GM18858 (cell line): ENCODE measurements around the gene KL.

Source experiments
- ATAC-seq: cut with Tn5 transposase; IDR thresholded peaks from one replicate; pipeline ENCODE4 v1.9.1; 2021; ENCODE audit not compliant: unreplicated experiment

KL gene

GRCh38 chr13:33033986-33034385 lies 17.8 kb downstream of the KL start:
- ATAC-seq = no peak

GRCh38 chr13:33034882-33035520 lies 18.8 kb downstream of the KL start:
- ATAC-seq = no peak

DNA sequence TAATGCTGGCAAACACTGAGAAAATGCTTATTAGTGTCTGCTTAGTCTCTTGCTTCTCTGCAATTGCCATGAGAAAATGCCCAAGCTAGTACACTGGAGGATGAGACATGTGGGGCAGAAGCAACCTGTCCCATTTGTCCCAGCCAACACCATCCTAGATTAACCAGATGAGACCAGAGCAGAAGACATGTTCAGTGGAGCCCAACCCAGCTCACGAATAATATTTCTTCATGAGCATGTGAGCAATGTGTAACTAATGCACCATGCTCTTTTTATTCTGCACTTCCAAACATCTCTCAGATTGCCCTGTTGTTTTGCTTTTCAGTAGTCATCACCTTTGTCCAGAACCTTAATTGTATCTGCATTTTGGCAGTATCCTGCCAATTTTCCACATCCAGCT lies 21.4 kb downstream of the KL start:
- ATAC-seq = no peak

- ATAC-seq = no peak
Observed at GRCh38 chr13:33040090-33040489, 23.9 kb downstream of the KL start.

- no peak for ATAC-seq
Observed at GRCh38 chr13:33045851-33046592, 29.8 kb downstream of the KL start.

GRCh38 chr13:33050161-33050560 lies 33.9 kb downstream of the KL start:
- ATAC-seq = no peak

DNA sequence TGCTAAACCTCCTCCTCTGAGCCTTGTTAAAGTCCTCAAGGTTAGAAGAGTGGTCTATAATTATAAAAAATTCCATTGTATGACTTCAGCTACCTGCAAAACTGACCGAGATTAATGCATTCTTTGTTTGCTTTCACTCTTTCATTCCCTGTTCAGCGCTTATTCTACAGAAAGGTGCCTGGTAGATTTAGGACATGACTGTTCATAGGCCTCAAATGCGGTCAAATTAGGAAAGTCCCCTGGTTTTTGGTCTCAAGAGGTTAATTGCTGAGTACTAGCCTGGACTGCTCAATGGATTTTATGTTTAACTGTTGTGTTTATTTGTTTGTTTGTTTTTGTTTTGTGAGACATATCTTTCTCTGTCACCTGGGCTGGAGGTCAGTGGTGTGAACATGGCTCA lies 35.4 kb downstream of the KL start:
- ATAC-seq = no peak

GRCh38 chr13:33052506-33053280 lies 36.5 kb downstream of the KL start:
- no peak for ATAC-seq

GRCh38 chr13:33053397-33054066 lies 37.3 kb downstream of the KL start:
- ATAC-seq = no peak

- no peak for ATAC-seq
Observed at GRCh38 chr13:33057019-33057780, 41.0 kb downstream of the KL start.

- ATAC-seq = no peak
Observed at GRCh38 chr13:33058776-33059327, 42.6 kb downstream of the KL start.

- ATAC-seq = no peak
Observed at GRCh38 chr13:33060815-33061214, 44.6 kb downstream of the KL start.

- no peak for ATAC-seq
Observed at GRCh38 chr13:33066329-33066728, 50.1 kb downstream of the KL start.

DNA sequence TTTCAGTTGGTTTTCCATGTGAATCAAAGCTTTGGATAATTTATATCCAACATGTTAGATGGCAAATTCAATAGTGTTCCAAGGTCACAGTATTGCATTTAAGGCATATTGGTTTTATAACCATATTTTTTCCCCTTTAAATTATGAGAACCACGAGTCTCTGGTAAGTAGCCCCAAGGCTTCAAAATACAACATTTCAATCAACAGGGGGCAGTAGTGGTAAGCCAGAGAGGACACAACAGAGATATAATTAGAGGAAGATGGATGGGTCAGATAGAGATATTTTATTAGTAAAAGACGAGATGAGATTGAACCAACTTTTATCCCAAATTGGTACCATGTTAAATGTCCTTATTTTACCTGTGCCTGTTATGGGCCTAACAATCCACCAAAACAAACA lies 53.1 kb downstream of the KL start:
- no peak for ATAC-seq

GRCh38 chr13:33070713-33071112 lies 54.5 kb downstream of the KL start:
- no peak for ATAC-seq

DNA sequence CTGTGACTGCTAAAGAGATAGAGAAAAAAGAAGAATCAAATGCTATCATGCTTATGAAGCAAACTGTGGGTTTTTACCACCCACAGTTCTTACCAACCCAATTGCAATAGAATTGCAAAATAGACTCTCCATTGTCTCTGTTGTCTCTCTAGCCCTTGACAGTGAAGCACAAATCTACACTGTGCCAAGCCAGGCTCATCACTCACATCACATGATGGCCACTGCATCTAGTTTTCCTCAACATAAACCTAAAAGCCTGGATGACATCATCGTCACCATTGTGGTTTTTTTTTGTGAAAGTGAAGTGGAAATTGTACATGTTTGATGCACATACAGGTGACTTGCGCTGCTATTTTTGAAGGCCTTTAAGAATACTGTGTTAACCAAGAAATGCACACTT lies 56.1 kb downstream of the KL start:
- no peak for ATAC-seq

GRCh38 chr13:33072759-33073158 lies 56.5 kb downstream of the KL start:
- ATAC-seq = no peak

DNA sequence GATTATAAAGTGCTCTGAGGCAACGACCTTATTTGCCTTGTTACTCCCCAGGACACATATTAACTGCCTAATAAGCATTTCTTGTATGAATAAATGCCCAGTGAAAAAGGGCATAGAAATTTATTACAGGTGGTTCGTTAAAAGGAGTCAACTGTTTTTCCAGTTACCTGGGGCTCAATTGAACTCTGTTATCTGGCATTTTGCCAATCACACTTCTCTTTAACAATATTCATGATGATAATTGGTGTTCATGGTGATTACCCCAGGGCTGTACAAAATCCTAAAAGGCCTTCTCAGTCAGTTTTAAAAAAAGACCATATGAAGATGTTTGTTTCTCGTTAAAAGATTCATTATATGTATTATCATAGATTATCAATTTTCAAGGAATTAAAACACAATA lies 57.1 kb downstream of the KL start:
- no peak for ATAC-seq

GRCh38 chr13:33076001-33076992 lies 60.1 kb downstream of the KL start:
- ATAC-seq = no peak
